Measurements from ENCODE around the gene YWHAG.

The YWHAG gene

GRCh38 chr7:76377186-76377918 lies 18.6 kb upstream of the YWHAG start:
- no peak overlapping the region for H2BK12ac ChIP-seq (ENCODE audit: low read length)
- H4K8ac ChIP-seq (ENCODE audit: low read depth, low read length): no peak overlapping the region
- no peak overlapping the region for H3K27ac ChIP-seq (ENCODE audit: low read depth, low read length)
- no peak overlapping the region for H3K14ac ChIP-seq (ENCODE audit: low read length)
- H3K4me3 ChIP-seq (ENCODE audit: low read depth, low read length): no peak overlapping the region
- H3K4me1 ChIP-seq (ENCODE audit: control insufficient read depth in 1 of 2, insufficient read depth in 2 of 2, low read length in 2 of 2): peaks cover 19 to 23% of the 10 kb centered on the region in 2 experiments
- H3K9ac ChIP-seq (ENCODE audit: low read length): no peak overlapping the region
- WGBS (ENCODE audit: extremely low coverage, insufficient coverage, insufficient read length): no CpG with 5 or more reads among the region's 9 CpGs
- H2BK5ac ChIP-seq (ENCODE audit: low read depth, low read length, poor library complexity): no peak overlapping the region
- no peak overlapping the region for H3K4me2 ChIP-seq (ENCODE audit: low read length)
- H2AK5ac ChIP-seq (ENCODE audit: low read length): no peak overlapping the region
- H3K36me3 ChIP-seq (ENCODE audit: control insufficient read depth in 1 of 2, insufficient read depth in 2 of 2, low read length in 2 of 2): no peaks in the 10 kb centered on the region
- H2AFZ ChIP-seq (ENCODE audit: insufficient read depth, low read length, poor library complexity): no peak overlapping the region
- H3K79me2 ChIP-seq (ENCODE audit: control insufficient read depth, insufficient read depth, low read length, poor library complexity): no peaks in the 10 kb centered on the region
- peaks cover 16% of the 10 kb centered on the region for H3K79me1 ChIP-seq (ENCODE audit: low read length)
- H3K9me3 ChIP-seq (ENCODE audit: insufficient read depth, low read depth, low read length): no peaks in the 10 kb centered on the region
- H3K27me3 ChIP-seq (ENCODE audit: insufficient read depth, low read length): no peaks in the 10 kb centered on the region
- H4K91ac ChIP-seq (ENCODE audit: low read depth, low read length): no peak overlapping the region
- H3K4ac ChIP-seq (ENCODE audit: low read depth, low read length): no peak overlapping the region
- H4K12ac ChIP-seq (ENCODE audit: low read depth, low read length): no peak overlapping the region
- no peak for DNase-seq
- H2BK120ac ChIP-seq (ENCODE audit: insufficient read depth, low read length, poor library complexity): no peak overlapping the region
- H3K18ac ChIP-seq (ENCODE audit: low read length): no peak overlapping the region
- H3K23ac ChIP-seq (ENCODE audit: low read length): no peak overlapping the region

GRCh38 chr7:76375251-76375650 lies 16.5 kb upstream of the YWHAG start:
- peaks cover 15 to 18% of the 10 kb centered on the region in 2 experiments for H3K4me1 ChIP-seq (ENCODE audit: control insufficient read depth in 1 of 2, insufficient read depth in 2 of 2, low read length in 2 of 2)
- H3K23ac ChIP-seq (ENCODE audit: low read length): no peak overlapping the region
- peak overlapping the region; percentile 35 for H2AK5ac ChIP-seq (ENCODE audit: low read length)
- no peak overlapping the region for H4K91ac ChIP-seq (ENCODE audit: low read depth, low read length)
- H2AFZ ChIP-seq (ENCODE audit: insufficient read depth, low read length, poor library complexity): no peak overlapping the region
- no peak overlapping the region for H3K4me3 ChIP-seq (ENCODE audit: low read depth, low read length)
- no peak overlapping the region for H3K18ac ChIP-seq (ENCODE audit: low read length)
- no peaks in the 10 kb centered on the region for H3K27me3 ChIP-seq (ENCODE audit: insufficient read depth, low read length)
- no peak for DNase-seq
- WGBS (ENCODE audit: extremely low coverage, insufficient coverage, insufficient read length): no CpG with 5 or more reads among the region's 9 CpGs
- no peak overlapping the region for H4K12ac ChIP-seq (ENCODE audit: low read depth, low read length)
- H2BK5ac ChIP-seq (ENCODE audit: low read depth, low read length, poor library complexity): no peak overlapping the region
- H3K4me2 ChIP-seq (ENCODE audit: low read length): no peak overlapping the region
- H3K9ac ChIP-seq (ENCODE audit: low read length): no peak overlapping the region
- peak overlapping the region; percentile 37 for H4K8ac ChIP-seq (ENCODE audit: low read depth, low read length)
- H3K4ac ChIP-seq (ENCODE audit: low read depth, low read length): no peak overlapping the region
- peak overlapping the region; percentile 11 for H2BK120ac ChIP-seq (ENCODE audit: insufficient read depth, low read length, poor library complexity)
- peaks cover 13% of the 10 kb centered on the region for H3K79me1 ChIP-seq (ENCODE audit: low read length)
- H3K14ac ChIP-seq (ENCODE audit: low read length): no peak overlapping the region
- no peaks in the 10 kb centered on the region for H3K36me3 ChIP-seq (ENCODE audit: control insufficient read depth in 1 of 2, insufficient read depth in 2 of 2, low read length in 2 of 2)
- no peak overlapping the region for H2BK12ac ChIP-seq (ENCODE audit: low read length)
- no peaks in the 10 kb centered on the region for H3K79me2 ChIP-seq (ENCODE audit: control insufficient read depth, insufficient read depth, low read length, poor library complexity)
- H3K9me3 ChIP-seq (ENCODE audit: insufficient read depth, low read depth, low read length): no peaks in the 10 kb centered on the region
- no peak overlapping the region for H3K27ac ChIP-seq (ENCODE audit: low read depth, low read length)

GRCh38 chr7:76372984-76373833 lies 14.4 kb upstream of the YWHAG start:
- peaks cover 13 to 21% of the 10 kb centered on the region in 2 experiments for H3K4me1 ChIP-seq (ENCODE audit: control insufficient read depth in 1 of 2, insufficient read depth in 2 of 2, low read length in 2 of 2)
- peak overlapping the region; percentile 71 for H2AFZ ChIP-seq (ENCODE audit: insufficient read depth, low read length, poor library complexity)
- H3K14ac ChIP-seq (ENCODE audit: low read length): peak overlapping the region; percentile 96
- H2BK12ac ChIP-seq (ENCODE audit: low read length): peak overlapping the region; percentile 98
- peak overlapping the region; percentile 31 for H3K4ac ChIP-seq (ENCODE audit: low read depth, low read length)
- H4K12ac ChIP-seq (ENCODE audit: low read depth, low read length): peak overlapping the region; percentile 93
- peaks cover 5% of the 10 kb centered on the region for H3K79me1 ChIP-seq (ENCODE audit: low read length)
- H3K79me2 ChIP-seq (ENCODE audit: control insufficient read depth, insufficient read depth, low read length, poor library complexity): no peaks in the 10 kb centered on the region
- H3K18ac ChIP-seq (ENCODE audit: low read length): peak overlapping the region; percentile 89
- H4K8ac ChIP-seq (ENCODE audit: low read depth, low read length): peak overlapping the region; percentile 87
- peak overlapping the region; percentile 93 for H2BK120ac ChIP-seq (ENCODE audit: insufficient read depth, low read length, poor library complexity)
- no peak overlapping the region for H3K23ac ChIP-seq (ENCODE audit: low read length)
- H2AK5ac ChIP-seq (ENCODE audit: low read length): peak overlapping the region; percentile 94
- no CpG with 5 or more reads among the region's 9 CpGs for WGBS (ENCODE audit: extremely low coverage, insufficient coverage, insufficient read length)
- DNase-seq: peak in 1 of 2 donors; percentile 40
- no peak overlapping the region for H3K4me3 ChIP-seq (ENCODE audit: low read depth, low read length)
- H3K9me3 ChIP-seq (ENCODE audit: insufficient read depth, low read depth, low read length): peaks cover 1% of the 10 kb centered on the region
- H3K4me2 ChIP-seq (ENCODE audit: low read length): no peak overlapping the region
- peak overlapping the region; percentile 96 for H4K91ac ChIP-seq (ENCODE audit: low read depth, low read length)
- peak overlapping the region; percentile 87 for H2BK5ac ChIP-seq (ENCODE audit: low read depth, low read length, poor library complexity)
- peak overlapping the region; percentile 6 for H3K27ac ChIP-seq (ENCODE audit: low read depth, low read length)
- H3K27me3 ChIP-seq (ENCODE audit: insufficient read depth, low read length): no peaks in the 10 kb centered on the region
- H3K9ac ChIP-seq (ENCODE audit: low read length): no peak overlapping the region
- no peaks in the 10 kb centered on the region for H3K36me3 ChIP-seq (ENCODE audit: control insufficient read depth in 1 of 2, insufficient read depth in 2 of 2, low read length in 2 of 2)

- Histone ChIP-seq H2BK120ac (ENCODE audit: insufficient read depth, low read length, poor library complexity) (no peak overlapping the region), H3K14ac (ENCODE audit: low read length) (no peak overlapping the region), H3K9me3 (ENCODE audit: insufficient read depth, low read depth, low read length) (peaks cover 2% of the 10 kb centered on the region), H3K4me2 (ENCODE audit: low read length) (no peak overlapping the region), H3K79me1 (ENCODE audit: low read length) (peaks cover 5% of the 10 kb centered on the region), H3K27ac (ENCODE audit: low read depth, low read length) (no peak overlapping the region), H2AK5ac (ENCODE audit: low read length) (no peak overlapping the region), H3K18ac (ENCODE audit: low read length) (no peak overlapping the region), H2BK5ac (ENCODE audit: low read depth, low read length, poor library complexity) (no peak overlapping the region), H3K79me2 (ENCODE audit: control insufficient read depth, insufficient read depth, low read length, poor library complexity) (no peaks in the 10 kb centered on the region), H2BK12ac (ENCODE audit: low read length) (no peak overlapping the region), H3K36me3 (ENCODE audit: control insufficient read depth in 1 of 2, insufficient read depth in 2 of 2, low read length in 2 of 2) (no peaks in the 10 kb centered on the region), H3K4me1 (ENCODE audit: control insufficient read depth in 1 of 2, insufficient read depth in 2 of 2, low read length in 2 of 2) (peaks cover 13 to 21% of the 10 kb centered on the region in 2 experiments), H3K27me3 (ENCODE audit: insufficient read depth, low read length) (no peaks in the 10 kb centered on the region), H2AFZ (ENCODE audit: insufficient read depth, low read length, poor library complexity) (no peak overlapping the region), H4K12ac (ENCODE audit: low read depth, low read length) (no peak overlapping the region), H3K23ac (ENCODE audit: low read length) (no peak overlapping the region), H4K8ac (ENCODE audit: low read depth, low read length) (no peak overlapping the region), H4K91ac (ENCODE audit: low read depth, low read length) (no peak overlapping the region), H3K4ac (ENCODE audit: low read depth, low read length) (no peak overlapping the region), H3K9ac (ENCODE audit: low read length) (no peak overlapping the region), H3K4me3 (ENCODE audit: low read depth, low read length) (no peak overlapping the region)
- no CpG with 5 or more reads among the region's 3 CpGs for WGBS (ENCODE audit: extremely low coverage, insufficient coverage, insufficient read length)
- no peak for DNase-seq
Observed at GRCh38 chr7:76371396-76371795, 12.6 kb upstream of the YWHAG start.

All from trophoblast cell (in vitro differentiated cells and primary cell).